H1 (cell line): Measurements from ENCODE around the gene ENTPD8. TPM values are rescaled to one million over a fixed set of nuclear protein-coding genes. Genes with fewer than 3 reads are reported as not detected.

ENCODE experiments used
- CTCF ChIA-PET: fragments of 300-600 bp; sonication (Branson Sonifier 250); formaldehyde crosslinking; loops from one replicate; lab custom pipeline; 2021; ENCODE audit not compliant: partially characterized antibody; lab: Charles Lee
- POLR2A ChIA-PET: fragments of 300-600 bp; sonication (Branson Sonifier 250); formaldehyde crosslinking; loops from one replicate; lab custom pipeline; 2021; ENCODE audit warnings: inconsistent platforms; ENCODE audit not compliant: partially characterized antibody; lab: Charles Lee
- DNase-seq, 2 experiments: peaks; one replicate each; pipeline versions ENCODE4 v3.0.0 to v3.0.0-alpha.2; 2010 to 2022; ENCODE audit warnings: low spot score in 2 of 2, low read depth in 1 of 2, mixed read lengths in 1 of 2
- FAIRE-seq: peaks from 2 replicates; lab custom pipeline; 2011; peaks lifted over from hg19 to GRCh38; lab: Jason Lieb, UNC
- H2AFZ ChIP-seq: 2 replicates; pipeline ENCODE4 v1.8.1; 2012; ENCODE audit warnings: low read length, inconsistent platforms
- H2AK5ac ChIP-seq: 2 replicates; pipeline ENCODE4 v1.6.1; 2013; ENCODE audit warnings: low read depth, low read length
- H2BK120ac ChIP-seq: replicated peaks from 2 replicates; pipeline ENCODE3; 2013; ENCODE audit warnings: low read depth, low read length, inconsistent platforms
- H2BK12ac ChIP-seq: 2 replicates; pipeline ENCODE4 v1.6.1; 2013; ENCODE audit warnings: low read depth, low read length
- H2BK15ac ChIP-seq: 2 replicates; pipeline ENCODE4 v1.6.1; 2013; ENCODE audit warnings: low read length
- H2BK20ac ChIP-seq: 2 replicates; pipeline ENCODE4 v1.6.1; 2013; ENCODE audit warnings: low read length
- H2BK5ac ChIP-seq: 2 replicates; pipeline ENCODE4 v1.6.1; 2013; ENCODE audit warnings: low read depth, low read length
- H3K14ac ChIP-seq: 2 replicates; pipeline ENCODE4 v1.6.1; 2013; ENCODE audit warnings: inconsistent platforms; ENCODE audit not compliant: insufficient read length
- H3K18ac ChIP-seq: 2 replicates; pipeline ENCODE4 v1.6.1; 2013; ENCODE audit warnings: low read length; ENCODE audit errors: extremely low read depth
- H3K23ac ChIP-seq: 2 replicates; pipeline ENCODE4 v1.6.1; 2013; ENCODE audit warnings: inconsistent platforms; ENCODE audit not compliant: insufficient read length
- H3K23me2 ChIP-seq: 2 replicates; pipeline ENCODE4 v1.6.1; 2013; ENCODE audit warnings: low read depth, low read length
- H3K27ac ChIP-seq: 2 replicates; pipeline ENCODE4 v1.6.1; 2011; ENCODE audit warnings: low read depth, low read length, inconsistent platforms
- H3K27me3 ChIP-seq, 4 experiments: replicated peaks in 1 of 4; 1 replicate in 1 of 4; 2 replicates in 3 of 4; pipeline versions ENCODE4 v1.6.1 to v1.8.1; 2011 to 2013; ENCODE audit warnings: low read length in 3 of 4, mild to moderate bottlenecking in 3 of 4, inconsistent platforms in 2 of 4, mixed read lengths in 2 of 4, moderate library complexity in 1 of 4; ENCODE audit not compliant: control insufficient read depth in 3 of 4, insufficient read depth in 3 of 4; ENCODE audit errors: extremely low read depth in 1 of 4
- H3K36me3 ChIP-seq, 4 experiments: 2 replicates each; pipeline versions ENCODE4 v1.6.1 to v1.8.1; 2011 to 2013; ENCODE audit warnings: mild to moderate bottlenecking in 4 of 4, low read length in 3 of 4, moderate library complexity in 2 of 4, control low read depth in 1 of 4, inconsistent platforms in 1 of 4; ENCODE audit not compliant: insufficient read depth in 4 of 4, control insufficient read depth in 2 of 4
- H3K4ac ChIP-seq: replicated peaks from 2 replicates; pipeline ENCODE3; 2013; ENCODE audit warnings: low read length, low read depth, mixed read lengths, inconsistent platforms; ENCODE audit not compliant: insufficient read length
- H3K4me1 ChIP-seq, 4 experiments: replicated peaks in 1 of 4; 1 replicate in 1 of 4; 2 replicates in 3 of 4; pipeline versions ENCODE4 v1.6.1 to v1.8.1; 2011 to 2013; ENCODE audit warnings: low read length in 3 of 4, inconsistent platforms in 2 of 4, mixed read lengths in 1 of 4; ENCODE audit not compliant: insufficient read depth in 4 of 4, control insufficient read depth in 3 of 4
- H3K4me2 ChIP-seq, 2 experiments: 2 replicates each; pipeline versions ENCODE4 v1.6.1 to v1.8.1; 2011 to 2013; ENCODE audit warnings: low read depth in 2 of 2, low read length in 2 of 2, control low read depth in 1 of 2, inconsistent platforms in 1 of 2, mild to moderate bottlenecking in 1 of 2; ENCODE audit not compliant: insufficient read depth in 1 of 2
- H3K4me3 ChIP-seq, 4 experiments: fragments of 200-600, 300-600 bp in 1 of 4; sonication (generic), shearing (Covaris generic), sonication (Bioruptor Twin) in 1 of 4; 2 replicates each; pipeline versions ENCODE4 v1.5.1 to v1.8.1; 2011 to 2016; ENCODE audit warnings: low read length in 4 of 4, low read depth in 3 of 4, control low read depth in 2 of 4, inconsistent platforms in 2 of 4, mild to moderate bottlenecking in 2 of 4, mixed read lengths in 1 of 4, moderate library complexity in 1 of 4; ENCODE audit not compliant: insufficient read depth in 2 of 4; ENCODE audit errors: extremely low read depth in 1 of 4
- H3K56ac ChIP-seq: replicated peaks from 2 replicates; pipeline ENCODE3; 2013; ENCODE audit warnings: low read depth, mild to moderate bottlenecking, mixed read lengths, low read length, inconsistent platforms; ENCODE audit not compliant: insufficient read length
- H3K79me1 ChIP-seq: 2 replicates; pipeline ENCODE4 v1.6.1; 2013; ENCODE audit warnings: low read depth, low read length, control low read depth
- H3K79me2 ChIP-seq, 2 experiments: 2 replicates each; pipeline versions ENCODE4 v1.6.1 to v1.8.1; 2012 to 2013; ENCODE audit warnings: low read length in 2 of 2, mild to moderate bottlenecking in 2 of 2, inconsistent platforms in 1 of 2; ENCODE audit not compliant: insufficient read depth in 2 of 2, control insufficient read depth in 1 of 2
- H3K9ac ChIP-seq, 4 experiments: replicated peaks in 1 of 4; 1 replicate in 1 of 4; 2 replicates in 3 of 4; pipeline versions ENCODE4 v1.6.1 to v1.8.1; 2011 to 2013; ENCODE audit warnings: low read depth in 3 of 4, low read length in 3 of 4, control low read depth in 2 of 4, mild to moderate bottlenecking in 2 of 4, moderate library complexity in 2 of 4, inconsistent platforms in 1 of 4; ENCODE audit errors: extremely low read depth in 1 of 4
- H3K9me3 ChIP-seq, 2 experiments: 2 replicates each; pipeline versions ENCODE4 v1.6.1 to v1.8.1; 2012 to 2013; ENCODE audit warnings: mild to moderate bottlenecking in 2 of 2, moderate library complexity in 2 of 2, control low read depth in 1 of 2, inconsistent platforms in 1 of 2, low read depth in 1 of 2, low read length in 1 of 2, mixed read lengths in 1 of 2; ENCODE audit not compliant: insufficient read depth in 2 of 2
- H4K20me1 ChIP-seq, 2 experiments: replicated peaks in 1 of 2; 2 replicates each; pipeline versions ENCODE3 to v1.8.1; 2011 to 2013; ENCODE audit warnings: inconsistent platforms in 2 of 2, low read length in 2 of 2, mild to moderate bottlenecking in 1 of 2; ENCODE audit not compliant: insufficient read depth in 2 of 2, control insufficient read depth in 1 of 2
- H4K5ac ChIP-seq: 2 replicates; pipeline ENCODE4 v1.6.1; 2013; ENCODE audit warnings: low read length, low read depth, mixed read lengths, inconsistent platforms; ENCODE audit not compliant: insufficient read length
- H4K8ac ChIP-seq: 2 replicates; pipeline ENCODE4 v1.8.0; 2013; ENCODE audit warnings: mild to moderate bottlenecking, moderate library complexity, low read length, inconsistent platforms; ENCODE audit not compliant: insufficient read depth; ENCODE audit errors: extremely low read depth
- H4K91ac ChIP-seq: replicated peaks from 2 replicates; pipeline ENCODE3; 2013; ENCODE audit warnings: low read length, mixed read lengths, inconsistent platforms; ENCODE audit not compliant: insufficient read length
- MAX ChIP-seq: IDR thresholded peaks from 2 replicates; pipeline ENCODE4 v1.6.1; 2012; ENCODE audit warnings: inconsistent platforms
- POLR2A ChIP-seq, 2 experiments: IDR thresholded peaks; 1 replicate in 1 of 2; 2 replicates in 1 of 2; pipeline ENCODE4 v1.6.1; 2011; ENCODE audit warnings: low read depth in 2 of 2, low read length in 2 of 2, mild to moderate bottlenecking in 2 of 2; ENCODE audit errors: control extremely low read depth in 1 of 2
- WGBS, 2 experiments: shearing (Covaris generic) in 1 of 2; methylation state at CpG; one replicate each; pipeline versions ENCODE4 v1.1.6 to v1.1.7; 2013 to 2015; ENCODE audit warnings: low lambda C conversion rate in 2 of 2, mixed read lengths in 2 of 2, inconsistent platforms in 1 of 2, low coverage in 1 of 2, missing lambda C conversion rate in 1 of 2; ENCODE audit not compliant: insufficient replicate concordance in 2 of 2, insufficient coverage in 1 of 2, insufficient read length in 1 of 2; ENCODE audit errors: extremely low coverage in 1 of 2, missing lambda C conversion rate in 1 of 2; 5-methylcytosine and 5-hydroxymethylcytosine counted together
- polyA plus RNA-seq, 7 experiments: library from polyadenylated mRNA; depleted of rRNA in 3 of 7; stranded (reverse) in 5 of 7; unstranded in 2 of 7; fragments of >200 nt in 5 of 7; fragments of 200-250 nt in 2 of 7; gene quantifications; 1 replicate in 5 of 7; 2 replicates in 1 of 7; 4 replicates in 1 of 7; pipeline versions ENCODE4 v1.2.1 to v1.2.3, GENCODE V29; 2011 to 2013; ENCODE audit warnings: missing spikeins in 2 of 7, mixed read lengths in 2 of 7
- total RNA-seq: library from RNA; stranded (reverse); fragmentation: NEBNext Ultra II Directional; extraction: Animal tissue kit (Norgen Biotek cat#: 25700); gene quantifications from 2 replicates; pipeline ENCODE4 v1.2.1, GENCODE V29; 2021

Gene ENTPD8
- total and polyA plus RNA-seq, 2 of the 8 experiments (the other 6 are each of a cell fraction or from before 2014, with no cell fraction given) = 0.48 to 0.51 TPM

GRCh38 chr9:137458194-137459151, 17.3 kb upstream of the ENTPD8 start:
- H3K56ac ChIP-seq = no peak overlapping the region
- no peak overlapping the region for H4K91ac ChIP-seq
- peak overlapping the region; percentile 79; the same call in 1 of the 2 replicates for H4K8ac ChIP-seq
- H2BK5ac ChIP-seq = no peak overlapping the region
- ChIA-PET CTCF (interaction anchor here (1.3 kb wide), 1 partner anchor 14 kb away, joined by 4 read pairs; no protein-coding TSS in a partner anchor), POLR2A (no interaction called here)
- peak overlapping the region; percentile 75 to 93 for H3K4me2 ChIP-seq
- no peak overlapping the region for H2BK20ac ChIP-seq
- DNase-seq (no peak), FAIRE-seq (no peak)
- 0 out of 2 replicates have a peak overlapping the region, but pooled peaks have one; percentile 9 for H2BK12ac ChIP-seq
- H4K5ac ChIP-seq = no peak overlapping the region
- no peak overlapping the region for H3K14ac ChIP-seq
- no peak overlapping the region for H3K27ac ChIP-seq
- peaks cover 0 to 10% of the 10 kb centered on the region in 2 experiments for H4K20me1 ChIP-seq
- peaks cover 0 to 19% (median 13%) of the 10 kb centered on the region in 4 experiments; a peak in 5 of 7 replicates for H3K27me3 ChIP-seq
- no peak overlapping the region for H2BK120ac ChIP-seq
- H3K18ac ChIP-seq = peak overlapping the region; percentile 78; the same call in 1 of the 2 replicates
- no peaks in the 10 kb centered on the region; a peak in 1 of 4 replicates for H3K79me2 ChIP-seq
- peaks cover 0 to 28% (median 18%) of the 10 kb centered on the region in 4 experiments; a peak in 6 of 7 replicates for H3K4me1 ChIP-seq
- H3K79me1 ChIP-seq = peaks cover 3% of the 10 kb centered on the region; the same call in 1 of the 2 replicates
- H3K4me3 ChIP-seq = peak overlapping the region; percentile 43 to 89 (median 54)
- no peaks in the 10 kb centered on the region; a peak in 1 of 4 replicates for H3K9me3 ChIP-seq
- 26% methylated on average over 37 of the region's 88 CpGs; no CpG with 5 or more reads in 1 of the 2 experiments for WGBS, 2 experiments
- peak overlapping the region in 3 of 4 experiments; percentile 24 to 70 (median 45); a peak in 3 of 7 replicates for H3K9ac ChIP-seq
- TF ChIP-seq POLR2A (IDR thresholded peaks at IDR 0.05; ENCODE audit: control extremely low read depth in 1 of 2, low read depth in 2 of 2, low read length in 2 of 2) (no peak), MAX (0 out of 2 replicates have a peak, but pooled peaks have one; percentile 4)
- no peak overlapping the region for H3K23ac ChIP-seq
- H3K4ac ChIP-seq = no peak overlapping the region
- no peak overlapping the region for H2AFZ ChIP-seq
- peaks cover 13% of the 10 kb centered on the region; the same call in 1 of the 2 replicates for H3K23me2 ChIP-seq
- H2AK5ac ChIP-seq = no peak overlapping the region
- peaks cover 0 to 14% (median 7%) of the 10 kb centered on the region in 4 experiments; a peak in 6 of 8 replicates for H3K36me3 ChIP-seq
- H2BK15ac ChIP-seq = no peak overlapping the region
